IMR-90 (cell line): ENCODE results near the gene AIMP1. TPM values are rescaled to one million over a fixed set of nuclear protein-coding genes. Genes with fewer than 3 reads are reported as not detected.

ENCODE experiments used
- ATAC-seq: fragments of 200-7000 bp; cut with Tn5 transposase; 2 replicates; pipeline ENCODE4 v1.9.1; 2020; ENCODE audit warnings: low read depth, mild to moderate bottlenecking, moderate library complexity
- BruUV-seq: library from RNA; stranded (reverse); fragments of 400-500 nt; replicated peaks from 2 replicates; lab custom pipeline; 2021; lab: Mats Ljungman, UMichigan
- CTCF ChIA-PET: fragments of 300-600 bp; formaldehyde crosslinking; extraction: SDS; loops from one replicate; lab custom pipeline; 2021; ENCODE audit warnings: antibody characterized with exemption; lab: Yijun Ruan, JAX
- POLR2A ChIA-PET: fragments of 300-600 bp; sonication (Branson Sonifier 250); formaldehyde crosslinking; loops from one replicate; lab custom pipeline; 2022; ENCODE audit warnings: antibody characterized with exemption; ENCODE audit not compliant: unreplicated experiment; lab: Charles Lee
- DNase-seq: peaks from one replicate; pipeline ENCODE4 v3.0.0; 2013
- H2AFZ ChIP-seq: replicated peaks from 2 replicates; pipeline ENCODE3; 2013; ENCODE audit warnings: low read length, mild to moderate bottlenecking; ENCODE audit not compliant: poor library complexity
- H2AK5ac ChIP-seq: 2 replicates; pipeline ENCODE4 v1.6.1; 2013; ENCODE audit warnings: low read depth, low read length, inconsistent platforms
- H2AK9ac ChIP-seq: replicated peaks from 2 replicates; pipeline ENCODE3; 2013; ENCODE audit warnings: mild to moderate bottlenecking, low read depth, low read length, moderate library complexity; ENCODE audit not compliant: poor library complexity
- H2BK120ac ChIP-seq: 2 replicates; pipeline ENCODE4 v1.6.1; 2013; ENCODE audit warnings: low read depth, low read length, inconsistent platforms
- H2BK15ac ChIP-seq: 3 replicates; pipeline ENCODE4 v1.6.1; 2013; ENCODE audit warnings: low read depth, low read length, inconsistent platforms
- H2BK20ac ChIP-seq: 2 replicates; pipeline ENCODE4 v1.6.1; 2013; ENCODE audit warnings: low read depth, mild to moderate bottlenecking, inconsistent platforms, low read length, moderate library complexity
- H2BK5ac ChIP-seq: 2 replicates; pipeline ENCODE4 v1.6.1; 2013; ENCODE audit warnings: mild to moderate bottlenecking, low read depth, low read length, inconsistent platforms; ENCODE audit not compliant: poor library complexity, severe bottlenecking
- H3K14ac ChIP-seq: replicated peaks from 2 replicates; pipeline ENCODE4 v1.6.1; 2013; ENCODE audit warnings: low read depth, low read length, inconsistent platforms
- H3K18ac ChIP-seq: 2 replicates; pipeline ENCODE4 v1.6.1; 2013; ENCODE audit warnings: low read depth, low read length, control low read depth
- H3K23ac ChIP-seq: 2 replicates; pipeline ENCODE4 v1.6.1; 2013; ENCODE audit warnings: low read depth, low read length, inconsistent platforms
- H3K27ac ChIP-seq: 2 replicates; pipeline ENCODE4 v1.5.1; 2013; ENCODE audit warnings: mild to moderate bottlenecking, control low read depth, low read length; ENCODE audit not compliant: insufficient read depth
- H3K27me3 ChIP-seq: 2 replicates; pipeline ENCODE4 v1.6.1; 2013; ENCODE audit warnings: low read length; ENCODE audit not compliant: control insufficient read depth, insufficient read depth
- H3K36me3 ChIP-seq: 2 replicates; pipeline ENCODE4 v1.6.1; 2013; ENCODE audit warnings: low read length, mixed read lengths; ENCODE audit not compliant: control insufficient read depth, insufficient read depth
- H3K4ac ChIP-seq: 2 replicates; pipeline ENCODE4 v1.6.1; 2013; ENCODE audit warnings: low read depth, low read length, inconsistent platforms
- H3K4me1 ChIP-seq: 2 replicates; pipeline ENCODE4 v1.6.1; 2013; ENCODE audit warnings: low read length, mixed read lengths; ENCODE audit not compliant: control insufficient read depth, insufficient read depth
- H3K4me2 ChIP-seq: 2 replicates; pipeline ENCODE4 v1.6.1; 2013; ENCODE audit warnings: low read depth, mild to moderate bottlenecking, control low read depth, low read length, moderate library complexity
- H3K4me3 ChIP-seq: 2 replicates; pipeline ENCODE4 v1.5.1; 2013; ENCODE audit warnings: low read depth, mild to moderate bottlenecking, control low read depth, low read length, moderate library complexity; ENCODE audit not compliant: insufficient read depth
- H3K56ac ChIP-seq: 2 replicates; pipeline ENCODE4 v1.6.1; 2013; ENCODE audit warnings: low read length, inconsistent platforms; ENCODE audit not compliant: insufficient read depth; ENCODE audit errors: extremely low read depth
- H3K79me1 ChIP-seq, 2 experiments: 2 replicates each; pipeline ENCODE4 v1.6.1; 2013; ENCODE audit warnings: low read length in 2 of 2, inconsistent platforms in 1 of 2, low read depth in 1 of 2
- H3K9ac ChIP-seq: 2 replicates; pipeline ENCODE4 v1.6.1; 2013; ENCODE audit warnings: low read depth, low read length, control low read depth
- H3K9me1 ChIP-seq: 2 replicates; pipeline ENCODE4 v1.6.1; 2013; ENCODE audit warnings: low read length, inconsistent platforms; ENCODE audit not compliant: insufficient read depth
- H3K9me3 ChIP-seq: 2 replicates; pipeline ENCODE4 v1.6.1; 2013; ENCODE audit warnings: low read length; ENCODE audit not compliant: control insufficient read depth, insufficient read depth
- H4K20me1 ChIP-seq: 2 replicates; pipeline ENCODE4 v1.6.1; 2013; ENCODE audit warnings: low read length, inconsistent platforms; ENCODE audit not compliant: insufficient read depth
- H4K5ac ChIP-seq: 2 replicates; pipeline ENCODE4 v1.6.1; 2013; ENCODE audit warnings: mild to moderate bottlenecking, low read depth, low read length, control low read depth
- H4K8ac ChIP-seq, 2 experiments: 2 replicates each; pipeline ENCODE4 v1.6.1; 2013; ENCODE audit warnings: low read depth in 2 of 2, low read length in 2 of 2, control low read depth in 1 of 2, inconsistent platforms in 1 of 2
- H4K91ac ChIP-seq: 2 replicates; pipeline ENCODE4 v1.6.1; 2013; ENCODE audit warnings: low read depth, low read length, inconsistent platforms; ENCODE audit not compliant: insufficient read depth
- BHLHE40 ChIP-seq: fragments of 150-350 bp; IDR thresholded peaks from 2 replicates; pipeline ENCODE4 v1.6.1; 2016; ENCODE audit warnings: mild to moderate bottlenecking, low read depth, low read length
- CEBPB ChIP-seq: IDR thresholded peaks from 2 replicates; pipeline ENCODE4 v1.6.1; 2012; ENCODE audit warnings: low read depth, low read length, improper control_type of control experiment
- CHD1 ChIP-seq: IDR thresholded peaks from 2 replicates; pipeline ENCODE4 v1.6.1; 2012; ENCODE audit warnings: low read depth, low read length, improper control_type of control experiment
- CTCF ChIP-seq: conservative IDR thresholded peaks from 2 replicates; pipeline ENCODE4 v1.5.1; 2012; ENCODE audit warnings: mild to moderate bottlenecking, low read depth, low read length, improper control_type of control experiment
- ELK1 ChIP-seq: fragments of 150-350 bp; IDR thresholded peaks from 2 replicates; pipeline ENCODE4 v1.6.1; 2016; ENCODE audit warnings: low read depth, mild to moderate bottlenecking, low read length, moderate library complexity, borderline replicate concordance
- FOS ChIP-seq: fragments of 150-350 bp; IDR thresholded peaks from 2 replicates; pipeline ENCODE4 v1.6.1; 2016; ENCODE audit warnings: low read depth, low read length
- MAFK ChIP-seq: IDR thresholded peaks from 2 replicates; pipeline ENCODE4 v1.6.1; 2012; ENCODE audit warnings: low read depth, low read length, improper control_type of control experiment
- MAZ ChIP-seq: IDR thresholded peaks from 2 replicates; pipeline ENCODE4 v1.6.1; 2012; ENCODE audit warnings: low read depth, mild to moderate bottlenecking, low read length, improper control_type of control experiment, moderate library complexity, borderline replicate concordance
- MXI1 ChIP-seq: IDR thresholded peaks from 2 replicates; pipeline ENCODE4 v1.6.1; 2012; ENCODE audit warnings: low read depth, mild to moderate bottlenecking, low read length, moderate library complexity, borderline replicate concordance
- NFE2L2 ChIP-seq: fragments of 150-350 bp; IDR thresholded peaks from 2 replicates; pipeline ENCODE4 v1.6.1; 2016; ENCODE audit warnings: low read depth, mild to moderate bottlenecking, low read length
- POLR2A ChIP-seq: IDR thresholded peaks from 2 replicates; pipeline ENCODE4 v1.6.1; 2012; ENCODE audit warnings: mild to moderate bottlenecking, low read depth, low read length
- RAD21 ChIP-seq: IDR thresholded peaks from 2 replicates; pipeline ENCODE4 v1.6.1; 2012; ENCODE audit warnings: low read length, improper control_type of control experiment
- RCOR1 ChIP-seq: IDR thresholded peaks from 2 replicates; pipeline ENCODE4 v1.6.1; 2012; ENCODE audit warnings: mild to moderate bottlenecking, low read length, improper control_type of control experiment; ENCODE audit not compliant: insufficient replicate concordance
- RFX5 ChIP-seq: IDR thresholded peaks from 2 replicates; pipeline ENCODE4 v1.8.0; 2012; ENCODE audit warnings: low read depth, mild to moderate bottlenecking, low read length, moderate library complexity
- SMC3 ChIP-seq: fragments of 150-350 bp; IDR thresholded peaks from 2 replicates; pipeline ENCODE4 v1.6.1; 2016; ENCODE audit warnings: low read depth, mild to moderate bottlenecking, antibody characterized with exemption, low read length, moderate library complexity
- USF2 ChIP-seq: fragments of 150-350 bp; IDR thresholded peaks from 2 replicates; pipeline ENCODE4 v1.6.1; 2017; ENCODE audit warnings: mild to moderate bottlenecking, antibody characterized with exemption, low read length, low read depth
- dilution Hi-C: fragments of 300-500 bp; cut with HindIII; formaldehyde crosslinking; loops from one replicate; pipeline ENCODE4 v1.14.3; 2018; ENCODE audit warnings: low sequenced_read_pairs; ENCODE audit not compliant: unreplicated experiment
- in situ Hi-C: fragments of 300-500 bp; cut with MboI; formaldehyde crosslinking; loops from 3 replicates; pipeline ENCODE4 v1.14.3; 2019; ENCODE audit warnings: low sequenced_read_pairs, inconsistent platforms, mixed read lengths
- intact Hi-C: fragments of 100-400 bp; cut with micrococcal nuclease; formaldehyde crosslinking; loops from 2 replicates; pipeline ENCODE4 v1.10.0; 2022
- polyA plus RNA-seq, 3 experiments: library from polyadenylated mRNA; depleted of rRNA; stranded (reverse); fragments of >200 nt; gene quantifications; 2 replicates each; pipeline ENCODE4 v1.2.3, GENCODE V29; 2012; ENCODE audit warnings: low replicate concordance in 1 of 3
- total RNA-seq: library from RNA; depleted of rRNA; stranded (reverse); fragments of >200 nt; gene quantifications from 2 replicates; pipeline ENCODE4 v1.2.3, GENCODE V29; 2012

Gene AIMP1
- total and polyA plus RNA-seq, 2 of the 4 experiments (the other 2 are of a cell fraction), result 11.8 to 21.4 TPM

GRCh38 chr4:106318511-106318910, 2.2 kb downstream of the AIMP1 start:
- Histone ChIP-seq H3K4me1 (no peaks in the 10 kb centered on the region), H3K9ac (no peak overlapping the region), H3K4me3 (no peak overlapping the region), H4K5ac (no peak overlapping the region), H2BK20ac (no peak overlapping the region), H3K9me1 (no peaks in the 10 kb centered on the region), H2AK9ac (no peak overlapping the region), H2BK120ac (no peak overlapping the region), H3K27me3 (no peaks in the 10 kb centered on the region), H3K4me2 (no peak overlapping the region), H3K56ac (no peak overlapping the region), H3K4ac (no peak overlapping the region), H4K20me1 (no peaks in the 10 kb centered on the region), H2BK15ac (no peak overlapping the region), H2BK5ac (no peak overlapping the region), H2AFZ (no peak overlapping the region), H3K9me3 (no peaks in the 10 kb centered on the region), H3K18ac (no peak overlapping the region), H3K14ac (no peak overlapping the region), H4K91ac (no peak overlapping the region), H2AK5ac (no peak overlapping the region), H3K79me1 (peaks cover 18 to 23% of the 10 kb centered on the region in 2 experiments), H3K36me3 (0 out of 2 replicates have a peak, but pooled peaks cover 3% of the 10 kb centered on the region), H4K8ac (no peak overlapping the region), H3K23ac (no peak overlapping the region), H3K27ac (no peak overlapping the region)
- DNase-seq (no peak), ATAC-seq (no peak)
- intact Hi-C loops (loop anchor here (5.0 kb wide), 1 partner anchor 51 kb away; no protein-coding TSS in a partner anchor), in situ Hi-C loops (no loop called here), dilution Hi-C loops (no loop called here)
- ChIA-PET CTCF (no interaction called here), POLR2A (no interaction called here)
- no peak for TF ChIP-seq ELK1
- no peak for TF ChIP-seq USF2
- no peak for TF ChIP-seq SMC3
- TF ChIP-seq MXI1, result no peak
- TF ChIP-seq RAD21, result no peak
- TF ChIP-seq NFE2L2, result no peak
- no peak for TF ChIP-seq RCOR1
- no peak for TF ChIP-seq POLR2A
- TF ChIP-seq FOS, result no peak
- no peak for TF ChIP-seq CEBPB
- no peak for TF ChIP-seq CHD1
- TF ChIP-seq CTCF, result no peak
- no peak for TF ChIP-seq MAFK
- no peak for TF ChIP-seq RFX5
- no peak for TF ChIP-seq MAZ
- TF ChIP-seq BHLHE40, result no peak
- no TSS peak for BruUV-seq
